ENCODE measurements around the gene ABCB11. TPM values are rescaled to one million over a fixed set of nuclear protein-coding genes. Genes with fewer than 3 reads are reported as not detected.

The ABCB11 gene
- polyA plus RNA-seq, 3 donors = not detected

GRCh38 chr2:168992591-168993349 is 38.4 kb downstream of the ABCB11 start:
- peaks cover 0 to 2% of the 10 kb centered on the region in 2 donors for H3K27me3 ChIP-seq (ENCODE audit: control insufficient read depth in 2 of 2, insufficient read depth in 2 of 2, low read length in 2 of 2)
- H3K36me3 Mint-ChIP-seq = no peaks in the 10 kb centered on the region
- H2AFZ ChIP-seq (ENCODE audit: insufficient read depth, low read depth, low read length, poor library complexity, severe bottlenecking) = peak overlapping the region; percentile 47
- no peaks in the 10 kb centered on the region for H4K20me1 ChIP-seq (ENCODE audit: insufficient read depth, low read length)
- H3K4me3 ChIP-seq (replicated peaks in 1 of 3; ENCODE audit: low read depth in 2 of 3, low read length in 3 of 3) = peak overlapping the region in 2 of 3 experiments; percentile 27 to 61
- peaks cover 0 to 5% (median 1%) of the 10 kb centered on the region in 3 donors for H3K27me3 Mint-ChIP-seq (ENCODE audit: low read depth in 3 of 3)
- peak overlapping the region; percentile 41 to 77 for H3K4me3 Mint-ChIP-seq
- no peaks in the 10 kb centered on the region for H3K36me3 ChIP-seq (replicated peaks in 1 of 2; ENCODE audit: control insufficient read depth in 1 of 2, insufficient read depth in 2 of 2, low read length in 2 of 2)
- intact Hi-C loops (cut with micrococcal nuclease) = no loop called here
- peak overlapping the region; percentile 75 to 83 (median 76) for H3K27ac Mint-ChIP-seq
- H3K9me3 ChIP-seq (replicated peaks in 1 of 2; ENCODE audit: control insufficient read depth in 1 of 2, insufficient read depth in 1 of 2, low read length in 2 of 2) = no peaks in the 10 kb centered on the region
- H3K79me2 ChIP-seq (ENCODE audit: insufficient read depth, low read length) = no peaks in the 10 kb centered on the region
- H3K9ac ChIP-seq (ENCODE audit: insufficient read depth, low read length, poor library complexity, severe bottlenecking) = no peak overlapping the region
- peak overlapping the region in 1 of 2 donors; percentile 61 for H3K27ac ChIP-seq (ENCODE audit: low read depth in 1 of 2, low read length in 2 of 2)
- peaks cover 29 to 42% of the 10 kb centered on the region in 2 donors for H3K4me1 ChIP-seq (ENCODE audit: control insufficient read depth in 1 of 2, insufficient read depth in 2 of 2, low read length in 2 of 2)
- no CpG with 5 or more reads among the region's 7 CpGs for WGBS (ENCODE audit: insufficient coverage)
- H3K4me1 Mint-ChIP-seq = peaks cover 38% of the 10 kb centered on the region
- TF ChIP-seq CTCF (IDR thresholded peaks at IDR 0.05) = no peak
- peak; percentile 35 to 67 (median 52) for DNase-seq
- H3K4me2 ChIP-seq (replicated peaks; ENCODE audit: extremely low read depth, low read length, poor library complexity, severe bottlenecking) = peak overlapping the region; percentile 70
- H3K9me3 Mint-ChIP-seq = peaks cover 0 to 1% (median 0%) of the 10 kb centered on the region in 7 donors

DNA sequence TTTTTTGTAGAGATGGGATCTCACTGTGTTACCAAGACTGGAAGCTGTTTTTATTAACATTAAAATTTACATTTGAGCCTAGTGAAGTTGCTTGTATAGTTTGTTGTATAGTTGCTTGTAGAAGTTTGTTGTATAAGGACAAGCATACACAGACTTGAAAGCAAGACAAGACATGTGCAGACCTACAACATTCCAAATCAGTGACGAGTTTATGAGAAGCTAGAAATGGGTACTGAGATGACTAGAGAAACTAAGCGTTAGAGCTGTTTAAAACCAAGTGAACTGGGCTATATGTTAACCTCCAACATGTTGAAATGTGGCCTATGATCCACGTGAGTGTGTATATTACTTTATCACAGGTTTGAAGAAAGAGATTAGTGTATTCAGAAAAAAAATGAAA is 39.1 kb downstream of the ABCB11 start:
- intact Hi-C loops (cut with micrococcal nuclease) = no loop called here
- no peak for DNase-seq
- Mint-ChIP-seq H3K27me3 (ENCODE audit: low read depth in 3 of 3) (peaks cover 0 to 5% (median 1%) of the 10 kb centered on the region in 3 donors), H3K27ac (peak overlapping the region in 4 of 7 donors; percentile 18 to 75 (median 72)), H3K36me3 (no peaks in the 10 kb centered on the region), H3K4me3 (no peak overlapping the region), H3K4me1 (peaks cover 32% of the 10 kb centered on the region), H3K9me3 (peaks cover 0 to 1% (median 0%) of the 10 kb centered on the region in 7 donors)
- Histone ChIP-seq H4K20me1 (ENCODE audit: insufficient read depth, low read length) (no peaks in the 10 kb centered on the region), H3K9me3 (replicated peaks in 1 of 2; ENCODE audit: control insufficient read depth in 1 of 2, insufficient read depth in 1 of 2, low read length in 2 of 2) (no peaks in the 10 kb centered on the region), H3K27me3 (ENCODE audit: control insufficient read depth in 2 of 2, insufficient read depth in 2 of 2, low read length in 2 of 2) (peaks cover 0 to 2% of the 10 kb centered on the region in 2 donors), H3K4me2 (replicated peaks; ENCODE audit: extremely low read depth, low read length, poor library complexity, severe bottlenecking) (peak overlapping the region; percentile 70), H3K4me1 (ENCODE audit: control insufficient read depth in 1 of 2, insufficient read depth in 2 of 2, low read length in 2 of 2) (peaks cover 29 to 35% of the 10 kb centered on the region in 2 donors), H3K4me3 (replicated peaks in 1 of 3; ENCODE audit: low read depth in 2 of 3, low read length in 3 of 3) (peak overlapping the region in 1 of 3 experiments; percentile 61), H3K79me2 (ENCODE audit: insufficient read depth, low read length) (no peaks in the 10 kb centered on the region), H2AFZ (ENCODE audit: insufficient read depth, low read depth, low read length, poor library complexity, severe bottlenecking) (peak overlapping the region; percentile 47), H3K9ac (ENCODE audit: insufficient read depth, low read length, poor library complexity, severe bottlenecking) (no peak overlapping the region), H3K36me3 (replicated peaks in 1 of 2; ENCODE audit: control insufficient read depth in 1 of 2, insufficient read depth in 2 of 2, low read length in 2 of 2) (no peaks in the 10 kb centered on the region), H3K27ac (ENCODE audit: low read depth in 1 of 2, low read length in 2 of 2) (peak overlapping the region in 1 of 2 donors; percentile 61)
- no CpG with 5 or more reads among the region's 3 CpGs for WGBS (ENCODE audit: insufficient coverage)
- TF ChIP-seq CTCF (IDR thresholded peaks at IDR 0.05) = no peak

Measured in CD14-positive monocyte (primary cell).